ENCODE data around the gene HIPK2.
"Not testable (repeated sequence)": the region's sequence is repeated elsewhere in the genome, so short reads cannot be mapped to it uniquely, and the experiment has no call there.

HIPK2 gene

GRCh38 chr7:139553991-139554700, 223.7 kb downstream of the HIPK2 start:
- not testable (repeated sequence) for H3K4me1 ChIP-seq (ENCODE audit: control insufficient read depth in 2 of 2, insufficient read depth in 2 of 2, low read length in 2 of 2)

GRCh38 chr7:139548302-139549028, 229.3 kb downstream of the HIPK2 start:
- no peaks in the 10 kb centered on the region for H3K36me3 ChIP-seq (ENCODE audit: control insufficient read depth in 2 of 2, insufficient read depth in 2 of 2, low read length in 2 of 2)
- H3K27ac ChIP-seq (ENCODE audit: low read depth in 2 of 2, low read length in 2 of 2): no peak overlapping the region
- no peak overlapping the region for H3K9ac ChIP-seq (ENCODE audit: low read depth in 1 of 2, low read length in 2 of 2)
- H3K9me3 ChIP-seq (ENCODE audit: control insufficient read depth in 2 of 2, low read length in 2 of 2): no peaks in the 10 kb centered on the region
- H3K27me3 ChIP-seq (ENCODE audit: control insufficient read depth in 2 of 2, insufficient read depth in 2 of 2, low read length in 2 of 2): peaks cover 0 to 4% of the 10 kb centered on the region in 2 donors
- no peaks in the 10 kb centered on the region for H3K4me1 ChIP-seq (ENCODE audit: control insufficient read depth in 2 of 2, insufficient read depth in 2 of 2, low read length in 2 of 2)
- no peak overlapping the region for H3K4me3 ChIP-seq (ENCODE audit: low read length in 2 of 2)

More at GRCh38 chr7:139553991-139554700, 223.7 kb downstream of the HIPK2 start:
- not testable (repeated sequence) for H3K9ac ChIP-seq (ENCODE audit: low read depth in 1 of 2, low read length in 2 of 2); H3K27me3 ChIP-seq (ENCODE audit: control insufficient read depth in 2 of 2, insufficient read depth in 2 of 2, low read length in 2 of 2); H3K36me3 ChIP-seq (ENCODE audit: control insufficient read depth in 2 of 2, insufficient read depth in 2 of 2, low read length in 2 of 2); H3K4me3 ChIP-seq (ENCODE audit: low read length in 2 of 2); H3K27ac ChIP-seq (ENCODE audit: low read depth in 2 of 2, low read length in 2 of 2); H3K9me3 ChIP-seq (ENCODE audit: control insufficient read depth in 2 of 2, low read length in 2 of 2)

- Histone ChIP-seq H3K4me3 (ENCODE audit: low read length in 2 of 2) (no peak overlapping the region), H3K27ac (ENCODE audit: low read depth in 2 of 2, low read length in 2 of 2) (no peak overlapping the region), H3K9ac (ENCODE audit: low read depth in 1 of 2, low read length in 2 of 2) (no peak overlapping the region), H3K27me3 (ENCODE audit: control insufficient read depth in 2 of 2, insufficient read depth in 2 of 2, low read length in 2 of 2) (peaks cover 0 to 4% of the 10 kb centered on the region in 2 donors), H3K36me3 (ENCODE audit: control insufficient read depth in 2 of 2, insufficient read depth in 2 of 2, low read length in 2 of 2) (no peaks in the 10 kb centered on the region), H3K9me3 (ENCODE audit: control insufficient read depth in 2 of 2, low read length in 2 of 2) (no peaks in the 10 kb centered on the region), H3K4me1 (ENCODE audit: control insufficient read depth in 2 of 2, insufficient read depth in 2 of 2, low read length in 2 of 2) (no peaks in the 10 kb centered on the region)
These were observed 233.2 kb downstream of the HIPK2 start for GRCh38 chr7:139544645-139545044.

- H3K9me3 ChIP-seq (ENCODE audit: control insufficient read depth in 2 of 2, low read length in 2 of 2): no peaks in the 10 kb centered on the region
- H3K9ac ChIP-seq (ENCODE audit: low read depth in 1 of 2, low read length in 2 of 2): no peak overlapping the region
- H3K4me1 ChIP-seq (ENCODE audit: control insufficient read depth in 2 of 2, insufficient read depth in 2 of 2, low read length in 2 of 2): no peaks in the 10 kb centered on the region
- no peaks in the 10 kb centered on the region for H3K36me3 ChIP-seq (ENCODE audit: control insufficient read depth in 2 of 2, insufficient read depth in 2 of 2, low read length in 2 of 2)
- H3K27me3 ChIP-seq (ENCODE audit: control insufficient read depth in 2 of 2, insufficient read depth in 2 of 2, low read length in 2 of 2): peaks cover 0 to 4% of the 10 kb centered on the region in 2 donors
- no peak overlapping the region for H3K27ac ChIP-seq (ENCODE audit: low read depth in 2 of 2, low read length in 2 of 2)
- no peak overlapping the region for H3K4me3 ChIP-seq (ENCODE audit: low read length in 2 of 2)
These were observed 233.8 kb downstream of the HIPK2 start for GRCh38 chr7:139543801-139544603.

GRCh38 chr7:139542308-139543151, 235.3 kb downstream of the HIPK2 start:
- H3K9me3 ChIP-seq (ENCODE audit: control insufficient read depth in 2 of 2, low read length in 2 of 2): no peaks in the 10 kb centered on the region
- H3K36me3 ChIP-seq (ENCODE audit: control insufficient read depth in 2 of 2, insufficient read depth in 2 of 2, low read length in 2 of 2): no peaks in the 10 kb centered on the region
- no peak overlapping the region for H3K27ac ChIP-seq (ENCODE audit: low read depth in 2 of 2, low read length in 2 of 2)
- peaks cover 0 to 4% of the 10 kb centered on the region in 2 donors for H3K27me3 ChIP-seq (ENCODE audit: control insufficient read depth in 2 of 2, insufficient read depth in 2 of 2, low read length in 2 of 2)
- no peak overlapping the region for H3K4me3 ChIP-seq (ENCODE audit: low read length in 2 of 2)
- H3K9ac ChIP-seq (ENCODE audit: low read depth in 1 of 2, low read length in 2 of 2): no peak overlapping the region
- no peaks in the 10 kb centered on the region for H3K4me1 ChIP-seq (ENCODE audit: control insufficient read depth in 2 of 2, insufficient read depth in 2 of 2, low read length in 2 of 2)

GRCh38 chr7:139541600-139542307, 236.0 kb downstream of the HIPK2 start:
- no peaks in the 10 kb centered on the region for H3K36me3 ChIP-seq (ENCODE audit: control insufficient read depth in 2 of 2, insufficient read depth in 2 of 2, low read length in 2 of 2)
- H3K9ac ChIP-seq (ENCODE audit: low read depth in 1 of 2, low read length in 2 of 2): no peak overlapping the region
- H3K27ac ChIP-seq (ENCODE audit: low read depth in 2 of 2, low read length in 2 of 2): no peak overlapping the region
- H3K4me1 ChIP-seq (ENCODE audit: control insufficient read depth in 2 of 2, insufficient read depth in 2 of 2, low read length in 2 of 2): no peaks in the 10 kb centered on the region
- H3K4me3 ChIP-seq (ENCODE audit: low read length in 2 of 2): no peak overlapping the region
- no peaks in the 10 kb centered on the region for H3K9me3 ChIP-seq (ENCODE audit: control insufficient read depth in 2 of 2, low read length in 2 of 2)
- H3K27me3 ChIP-seq (ENCODE audit: control insufficient read depth in 2 of 2, insufficient read depth in 2 of 2, low read length in 2 of 2): peaks cover 0 to 4% of the 10 kb centered on the region in 2 donors

GRCh38 chr7:139540203-139540602, 237.6 kb downstream of the HIPK2 start:
- H3K9ac ChIP-seq (ENCODE audit: low read depth in 1 of 2, low read length in 2 of 2): no peak overlapping the region
- H3K36me3 ChIP-seq (ENCODE audit: control insufficient read depth in 2 of 2, insufficient read depth in 2 of 2, low read length in 2 of 2): no peaks in the 10 kb centered on the region
- no peaks in the 10 kb centered on the region for H3K9me3 ChIP-seq (ENCODE audit: control insufficient read depth in 2 of 2, low read length in 2 of 2)
- no peak overlapping the region for H3K27ac ChIP-seq (ENCODE audit: low read depth in 2 of 2, low read length in 2 of 2)
- H3K4me1 ChIP-seq (ENCODE audit: control insufficient read depth in 2 of 2, insufficient read depth in 2 of 2, low read length in 2 of 2): no peaks in the 10 kb centered on the region
- peaks cover 0 to 4% of the 10 kb centered on the region in 2 donors for H3K27me3 ChIP-seq (ENCODE audit: control insufficient read depth in 2 of 2, insufficient read depth in 2 of 2, low read length in 2 of 2)
- H3K4me3 ChIP-seq (ENCODE audit: low read length in 2 of 2): no peak overlapping the region

DNA sequence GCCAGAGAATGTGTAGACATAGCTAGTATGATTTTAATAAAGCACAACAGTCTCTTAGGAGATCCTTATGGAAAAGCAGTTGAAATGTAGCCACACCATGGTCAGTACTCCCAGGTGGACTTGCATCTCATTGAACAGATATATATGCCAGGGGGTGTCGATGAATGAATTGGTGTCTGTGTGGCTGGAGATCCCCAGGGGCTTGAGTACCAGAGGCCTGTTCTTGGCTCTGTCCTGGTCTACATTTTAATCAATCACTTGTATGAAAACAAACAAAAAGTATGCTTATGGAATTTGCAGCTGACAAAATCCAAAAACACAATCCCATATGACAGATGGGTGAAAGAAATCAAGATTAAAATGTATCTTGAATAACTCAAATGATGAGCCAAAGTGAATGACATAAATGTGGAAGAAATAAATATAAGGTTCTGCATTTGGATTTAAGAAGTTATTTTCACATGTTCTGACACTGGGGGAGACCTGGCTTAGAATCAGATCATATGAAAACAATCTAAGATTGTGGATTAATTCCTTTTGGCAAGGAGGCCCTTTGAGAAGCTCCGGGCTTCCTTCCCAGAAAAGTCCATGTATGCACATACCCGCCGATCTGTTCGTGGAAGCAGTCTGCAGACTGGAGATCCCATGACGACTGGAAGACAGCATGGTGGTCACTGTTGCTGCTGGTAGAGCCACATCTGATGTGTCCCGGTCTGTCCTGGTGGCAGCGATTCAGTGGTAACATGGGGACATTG, 238.7 kb downstream of the HIPK2 start:
- Histone ChIP-seq H3K27ac (ENCODE audit: low read depth in 2 of 2, low read length in 2 of 2) (no peak overlapping the region), H3K9me3 (ENCODE audit: control insufficient read depth in 2 of 2, low read length in 2 of 2) (no peaks in the 10 kb centered on the region), H3K36me3 (ENCODE audit: control insufficient read depth in 2 of 2, insufficient read depth in 2 of 2, low read length in 2 of 2) (no peaks in the 10 kb centered on the region), H3K4me1 (ENCODE audit: control insufficient read depth in 2 of 2, insufficient read depth in 2 of 2, low read length in 2 of 2) (no peaks in the 10 kb centered on the region), H3K9ac (ENCODE audit: low read depth in 1 of 2, low read length in 2 of 2) (no peak overlapping the region), H3K4me3 (ENCODE audit: low read length in 2 of 2) (no peak overlapping the region), H3K27me3 (ENCODE audit: control insufficient read depth in 2 of 2, insufficient read depth in 2 of 2, low read length in 2 of 2) (no peaks in the 10 kb centered on the region)

GRCh38 chr7:139536152-139536551, 241.6 kb downstream of the HIPK2 start:
- H3K36me3 ChIP-seq (ENCODE audit: control insufficient read depth in 2 of 2, insufficient read depth in 2 of 2, low read length in 2 of 2): no peaks in the 10 kb centered on the region
- H3K27ac ChIP-seq (ENCODE audit: low read depth in 2 of 2, low read length in 2 of 2): no peak overlapping the region
- no peaks in the 10 kb centered on the region for H3K9me3 ChIP-seq (ENCODE audit: control insufficient read depth in 2 of 2, low read length in 2 of 2)
- H3K4me1 ChIP-seq (ENCODE audit: control insufficient read depth in 2 of 2, insufficient read depth in 2 of 2, low read length in 2 of 2): no peaks in the 10 kb centered on the region
- H3K9ac ChIP-seq (ENCODE audit: low read depth in 1 of 2, low read length in 2 of 2): no peak overlapping the region
- no peaks in the 10 kb centered on the region for H3K27me3 ChIP-seq (ENCODE audit: control insufficient read depth in 2 of 2, insufficient read depth in 2 of 2, low read length in 2 of 2)
- H3K4me3 ChIP-seq (ENCODE audit: low read length in 2 of 2): no peak overlapping the region
